Measurements from ENCODE around the gene SYNM. TPM values are rescaled to one million over a fixed set of nuclear protein-coding genes. Genes with fewer than 3 reads are reported as not detected.
A peak's percentile ranks its signal among the peaks of the same experiment; 100 is the strongest.

Gene SYNM
- total RNA-seq, 4 donors from 2014 or later: 98.3 to 414 (median 158) TPM

DNA sequence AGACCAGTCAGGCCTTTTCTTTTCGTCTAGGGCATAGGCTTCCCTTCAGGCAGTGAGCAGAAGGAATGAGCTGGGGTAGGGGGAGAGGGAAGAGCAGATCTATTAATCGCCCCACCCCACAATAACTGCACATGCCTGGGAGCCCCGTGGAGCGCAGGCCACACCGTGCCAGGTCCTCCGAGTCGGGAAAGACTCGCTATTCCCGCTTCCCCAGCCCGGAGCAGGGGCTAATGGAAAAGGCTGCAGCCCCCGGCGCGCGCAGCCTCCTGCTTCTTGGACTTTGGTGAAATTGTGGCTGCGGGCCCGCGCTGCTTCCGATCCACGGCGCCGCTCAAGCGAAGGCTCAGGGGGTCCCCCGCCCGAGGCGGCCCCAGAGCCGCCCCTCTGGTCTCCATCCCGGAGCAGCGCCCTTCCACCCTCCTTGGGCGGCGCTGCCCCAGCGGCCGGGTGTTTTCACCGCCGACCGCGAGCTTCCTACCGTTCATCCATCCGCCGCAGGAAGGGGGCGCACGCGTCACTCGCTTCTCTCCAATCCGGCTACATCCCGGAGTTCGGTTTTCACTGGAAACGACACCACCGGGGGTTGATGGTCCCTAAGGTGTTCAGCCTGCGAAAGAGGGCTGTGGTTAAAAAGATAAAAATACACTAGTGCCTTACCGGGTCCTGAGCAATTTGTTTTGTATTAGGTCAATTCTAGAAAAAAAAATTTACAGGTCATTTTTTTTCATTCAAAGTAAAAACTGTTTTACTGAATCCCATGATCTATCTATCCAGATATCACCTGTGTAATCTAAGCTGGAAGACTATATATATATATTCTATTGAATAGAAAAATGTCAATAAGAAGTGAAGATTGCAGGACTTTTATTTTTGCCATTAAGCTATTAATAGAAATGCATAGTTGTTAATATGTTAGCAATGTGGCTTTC is 4.4 kb upstream of the SYNM start:
- WGBS, 2 donors (ENCODE audit: low coverage in 1 of 2): 0 to 4% methylated on average over 5 to 32 of the region's 50 CpGs
- no peaks in the 10 kb centered on the region for H3K9me3 ChIP-seq
- in situ Hi-C loops (cut with MboI; ENCODE audit: low pct_ligation_motif_present in 1 of 4, low pct_unique_long_range_greater_than_20kb in 1 of 4, low sequenced_read_pairs in 3 of 4): loop anchor here in 3 of 4 donors (5.0 to 10.0 kb wide), 2 partner anchors 104 to 112 kb away; no protein-coding TSS in a partner anchor

GRCh38 chr15:99101501-99101900 is 3.4 kb upstream of the SYNM start:
- no peak for DNase-seq
- H3K4me1 ChIP-seq: peaks cover 0 to 17% (median 12%) of the 10 kb centered on the region in 4 donors
- TF ChIP-seq EP300 (IDR thresholded peaks at IDR 0.05; ENCODE audit: low read depth) (no peak), POLR2AphosphoS5 (IDR thresholded peaks at IDR 0.05) (no peak), POLR2A (IDR thresholded peaks at IDR 0.05) (no peak)
- TF ChIP-seq, protein P1, sequence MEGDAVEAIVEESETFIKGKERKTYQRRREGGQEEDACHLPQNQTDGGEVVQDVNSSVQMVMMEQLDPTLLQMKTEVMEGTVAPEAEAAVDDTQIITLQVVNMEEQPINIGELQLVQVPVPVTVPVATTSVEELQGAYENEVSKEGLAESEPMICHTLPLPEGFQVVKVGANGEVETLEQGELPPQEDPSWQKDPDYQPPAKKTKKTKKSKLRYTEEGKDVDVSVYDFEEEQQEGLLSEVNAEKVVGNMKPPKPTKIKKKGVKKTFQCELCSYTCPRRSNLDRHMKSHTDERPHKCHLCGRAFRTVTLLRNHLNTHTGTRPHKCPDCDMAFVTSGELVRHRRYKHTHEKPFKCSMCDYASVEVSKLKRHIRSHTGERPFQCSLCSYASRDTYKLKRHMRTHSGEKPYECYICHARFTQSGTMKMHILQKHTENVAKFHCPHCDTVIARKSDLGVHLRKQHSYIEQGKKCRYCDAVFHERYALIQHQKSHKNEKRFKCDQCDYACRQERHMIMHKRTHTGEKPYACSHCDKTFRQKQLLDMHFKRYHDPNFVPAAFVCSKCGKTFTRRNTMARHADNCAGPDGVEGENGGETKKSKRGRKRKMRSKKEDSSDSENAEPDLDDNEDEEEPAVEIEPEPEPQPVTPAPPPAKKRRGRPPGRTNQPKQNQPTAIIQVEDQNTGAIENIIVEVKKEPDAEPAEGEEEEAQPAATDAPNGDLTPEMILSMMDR (IDR thresholded peaks at IDR 0.05): no peak

More for the DNA sequence above, 4.4 kb upstream of the SYNM start:
- H3K36me3 ChIP-seq: no peaks in the 10 kb centered on the region
- peaks cover 42% of the 10 kb centered on the region for H3K27me3 ChIP-seq
- peaks cover 0 to 12% (median 8%) of the 10 kb centered on the region in 4 donors for H3K4me1 ChIP-seq
- peak overlapping the region in 3 of 4 donors; percentile 19 to 40 (median 21) for H3K4me3 ChIP-seq
- TF ChIP-seq, protein P1 (IDR thresholded peaks at IDR 0.05): peak; percentile 64 to 77 (median 74)
- no peak for TF ChIP-seq POLR2AphosphoS5 (IDR thresholded peaks at IDR 0.05)
- intact Hi-C loops (cut with DNase I; ENCODE audit: low total_unique reads): no loop called here
- H3K27ac ChIP-seq: peak overlapping the region in 2 of 4 donors; percentile 19 to 50
- peak; percentile 83 for DNase-seq

DNA sequence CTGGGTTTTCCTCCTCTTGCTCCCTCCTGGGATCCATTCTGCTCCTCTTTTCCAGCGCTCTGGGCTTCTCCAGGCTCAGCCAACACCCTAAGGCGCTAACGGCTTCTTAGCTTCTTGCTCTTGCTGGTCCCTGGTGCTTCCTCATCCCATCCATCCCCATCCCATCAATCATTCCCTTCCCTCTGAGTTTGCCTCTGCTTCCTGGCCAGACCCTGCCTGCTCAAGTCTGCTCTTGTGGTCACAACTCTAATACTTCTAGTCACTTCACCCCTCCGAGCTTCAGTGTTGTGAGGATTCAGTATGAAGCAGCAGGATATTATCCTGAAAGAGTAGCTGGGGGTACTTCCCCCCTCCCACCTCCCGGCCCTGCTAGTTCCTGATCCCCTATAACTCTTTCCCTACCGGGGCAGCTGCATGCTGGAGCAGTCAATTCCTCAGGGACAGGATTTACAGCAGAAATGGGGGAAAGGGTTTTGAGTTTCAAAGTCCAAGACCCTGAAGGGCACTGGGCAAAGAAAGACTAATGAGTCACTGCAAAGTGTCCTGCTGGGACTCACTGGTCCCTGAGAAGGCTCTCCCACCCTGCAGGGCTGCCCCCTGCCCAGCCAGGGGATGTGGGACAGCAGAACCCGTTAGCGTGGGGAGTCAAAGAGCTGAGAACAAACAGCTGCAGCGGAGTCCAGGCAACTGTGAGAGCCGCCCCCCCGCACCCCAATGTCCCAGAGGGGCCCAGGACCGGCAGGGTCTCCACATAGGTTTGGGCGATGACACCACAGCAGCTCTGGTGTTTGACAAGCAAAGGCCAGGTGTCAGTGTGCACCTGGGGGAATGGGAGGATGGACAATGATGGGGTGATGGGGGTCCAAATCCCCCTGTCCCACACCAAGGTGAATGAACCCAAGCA is 2.3 kb upstream of the SYNM start:
- no peak for TF ChIP-seq POLR2A (IDR thresholded peaks at IDR 0.05)
- TF ChIP-seq, protein P1 (IDR thresholded peaks at IDR 0.05): no peak
- no peak for TF ChIP-seq EP300 (IDR thresholded peaks at IDR 0.05; ENCODE audit: low read depth)
- no peak for TF ChIP-seq POLR2AphosphoS5 (IDR thresholded peaks at IDR 0.05)
- Histone ChIP-seq H3K4me3 (no peak overlapping the region), H3K4me1 (peaks cover 0 to 17% (median 12%) of the 10 kb centered on the region in 4 donors), H3K36me3 (no peaks in the 10 kb centered on the region), H3K27ac (no peak overlapping the region), H3K9me3 (no peaks in the 10 kb centered on the region), H3K27me3 (peaks cover 63% of the 10 kb centered on the region)
- in situ Hi-C loops (cut with MboI; ENCODE audit: low pct_ligation_motif_present in 1 of 4, low pct_unique_long_range_greater_than_20kb in 1 of 4, low sequenced_read_pairs in 3 of 4): loop anchor here in 3 of 4 donors (5.0 to 10.0 kb wide), 2 partner anchors 102 to 110 kb away; no protein-coding TSS in a partner anchor
- intact Hi-C loops (cut with DNase I; ENCODE audit: low total_unique reads): no loop called here
- WGBS, 2 donors (ENCODE audit: low coverage in 1 of 2): 74 to 84% methylated on average over 3 to 13 of the region's 13 CpGs
- DNase-seq: no peak

More at GRCh38 chr15:99101501-99101900, 3.4 kb upstream of the SYNM start:
- no peak overlapping the region for H3K4me3 ChIP-seq
- H3K27me3 ChIP-seq: peaks cover 52% of the 10 kb centered on the region
- H3K9me3 ChIP-seq: no peaks in the 10 kb centered on the region
- in situ Hi-C loops (cut with MboI; ENCODE audit: low pct_ligation_motif_present in 1 of 4, low pct_unique_long_range_greater_than_20kb in 1 of 4, low sequenced_read_pairs in 3 of 4): loop anchor here in 3 of 4 donors (5.0 to 10.0 kb wide), 2 partner anchors 103 to 111 kb away; no protein-coding TSS in a partner anchor
- H3K36me3 ChIP-seq: no peaks in the 10 kb centered on the region
- no peak overlapping the region for H3K27ac ChIP-seq
- 50 to 72% methylated on average over 2 to 7 of the region's 7 CpGs for WGBS, 2 donors (ENCODE audit: low coverage in 1 of 2)
- intact Hi-C loops (cut with DNase I; ENCODE audit: low total_unique reads): no loop called here
